NCI-H526 (cell line): Measurements from ENCODE around the gene DNAH17.

Experiments
- DNase-seq, 2 experiments: peaks; one replicate each; lab custom pipeline; 2025; lab: John Stamatoyannopoulos, UW

DNAH17 gene

DNA sequence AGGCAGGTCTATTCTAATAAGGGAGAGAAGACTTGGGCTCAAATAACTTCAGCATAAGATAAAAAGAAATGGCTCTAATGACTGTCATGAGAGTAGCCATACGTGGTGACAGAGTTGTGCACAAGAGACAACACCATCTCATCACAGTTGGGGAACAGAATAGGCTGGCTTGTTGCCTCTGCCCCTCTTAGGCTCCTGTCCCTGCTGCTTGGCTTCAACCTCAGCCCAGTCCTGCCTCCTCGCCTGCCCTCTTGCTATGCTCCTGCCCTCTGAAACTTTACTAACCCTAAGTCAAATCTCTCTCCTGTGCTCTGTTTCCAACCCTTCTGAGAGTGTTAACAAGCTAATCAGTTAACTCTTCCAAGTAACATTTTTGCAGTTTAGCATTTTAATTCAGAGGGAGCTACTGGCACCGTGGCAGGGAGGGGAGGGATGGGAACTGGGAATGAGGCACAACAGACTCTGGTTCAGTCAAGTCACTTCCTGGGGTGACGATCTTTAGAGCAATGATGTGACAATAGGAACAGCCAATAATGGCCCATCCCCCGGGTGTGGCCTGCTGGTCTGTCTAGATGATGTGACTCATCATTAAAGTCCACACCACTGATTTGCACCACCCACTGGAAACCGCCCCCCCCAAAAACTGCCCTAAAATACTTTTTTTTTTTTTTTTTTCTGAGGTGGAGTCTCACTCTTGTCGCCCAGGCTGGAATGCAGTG is 35.5 kb downstream of the DNAH17 start:
- DNase-seq: no peak

DNA sequence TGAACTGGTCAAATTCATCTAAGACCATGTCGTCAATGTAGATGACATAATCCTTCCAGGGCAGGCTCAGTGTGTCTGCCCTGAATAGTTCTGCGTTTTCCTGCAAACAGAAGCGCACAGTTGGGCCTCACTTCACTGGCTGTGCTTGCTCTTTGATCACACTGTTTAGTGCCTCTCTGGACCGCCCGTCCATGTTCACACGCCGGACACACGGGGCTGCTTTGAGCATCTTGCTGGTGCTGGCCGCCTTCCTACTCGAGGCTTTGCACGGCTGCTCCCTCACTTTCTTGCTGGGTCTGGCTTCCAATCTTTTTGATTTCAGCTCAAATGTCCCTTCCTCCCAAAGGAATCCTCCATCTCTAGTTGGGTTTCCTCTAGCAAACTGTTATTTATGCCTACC is 37.4 kb downstream of the DNAH17 start:
- DNase-seq: no peak

DNA sequence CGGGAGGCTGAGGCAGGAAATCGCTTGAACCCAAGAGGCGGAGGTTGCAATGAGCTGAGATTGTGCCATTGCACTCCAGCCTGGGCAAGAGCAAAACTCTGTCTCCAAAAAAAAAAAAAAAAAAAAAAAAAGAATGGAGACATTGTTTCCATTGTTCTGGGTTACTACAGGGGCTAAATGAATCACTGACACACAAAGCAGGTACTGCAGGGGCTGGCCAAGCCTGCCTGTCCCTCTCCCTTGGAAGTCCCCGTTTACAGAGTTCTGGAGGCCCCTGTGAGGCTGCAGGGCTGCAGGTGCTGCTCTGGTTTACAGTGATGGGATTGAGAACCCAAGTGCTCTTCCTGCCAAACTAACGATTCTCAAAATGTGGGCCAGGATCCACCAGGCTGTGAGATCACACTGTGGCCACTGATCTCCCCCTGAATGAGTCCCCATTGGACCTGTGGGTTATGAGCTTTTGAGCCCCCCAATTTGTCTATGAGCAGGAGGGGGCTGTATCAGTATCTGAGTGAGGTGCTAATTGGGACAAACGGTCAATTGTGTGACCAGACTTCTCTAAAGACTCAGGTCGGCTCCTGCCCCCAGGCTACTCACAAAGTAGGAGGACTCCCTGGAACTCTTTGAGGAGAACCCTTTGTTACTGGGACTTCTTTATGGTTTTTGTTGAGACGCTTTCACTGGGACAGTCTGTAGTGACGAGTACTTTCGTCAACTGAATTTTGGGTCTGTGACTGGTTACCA is 39.0 kb downstream of the DNAH17 start:
- no peak for DNase-seq

DNA sequence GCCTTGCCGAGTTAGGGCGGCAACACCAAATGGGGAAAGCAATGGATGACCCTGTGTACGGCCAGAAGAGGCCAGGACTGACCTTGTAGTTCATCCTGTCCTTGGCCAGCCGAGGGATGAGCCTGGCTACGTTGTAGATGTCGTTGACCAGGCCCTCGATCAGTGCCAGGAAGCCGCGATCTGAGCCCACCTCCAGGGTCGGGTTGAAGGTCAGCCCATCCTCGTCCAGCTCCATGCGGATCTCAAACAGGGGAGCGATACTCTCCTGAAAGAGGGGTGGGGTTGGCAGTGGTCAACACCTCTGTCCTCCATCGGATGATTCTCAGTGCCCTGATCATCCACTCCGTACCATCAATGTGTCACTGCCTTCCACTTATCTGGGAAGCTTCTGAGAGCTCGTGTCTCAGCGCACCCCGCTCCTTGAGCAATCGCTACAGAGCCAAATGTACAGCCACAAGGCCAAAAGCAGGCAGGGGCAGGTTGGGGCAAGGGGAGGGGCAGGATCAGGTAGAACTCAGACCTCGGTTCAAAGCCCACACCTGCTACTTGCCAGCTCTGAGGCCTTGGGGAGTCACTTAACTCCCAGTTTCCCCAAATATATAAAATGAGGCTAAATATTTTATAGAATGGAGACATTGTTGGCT is 39.9 kb downstream of the DNAH17 start:
- no peak for DNase-seq

DNA sequence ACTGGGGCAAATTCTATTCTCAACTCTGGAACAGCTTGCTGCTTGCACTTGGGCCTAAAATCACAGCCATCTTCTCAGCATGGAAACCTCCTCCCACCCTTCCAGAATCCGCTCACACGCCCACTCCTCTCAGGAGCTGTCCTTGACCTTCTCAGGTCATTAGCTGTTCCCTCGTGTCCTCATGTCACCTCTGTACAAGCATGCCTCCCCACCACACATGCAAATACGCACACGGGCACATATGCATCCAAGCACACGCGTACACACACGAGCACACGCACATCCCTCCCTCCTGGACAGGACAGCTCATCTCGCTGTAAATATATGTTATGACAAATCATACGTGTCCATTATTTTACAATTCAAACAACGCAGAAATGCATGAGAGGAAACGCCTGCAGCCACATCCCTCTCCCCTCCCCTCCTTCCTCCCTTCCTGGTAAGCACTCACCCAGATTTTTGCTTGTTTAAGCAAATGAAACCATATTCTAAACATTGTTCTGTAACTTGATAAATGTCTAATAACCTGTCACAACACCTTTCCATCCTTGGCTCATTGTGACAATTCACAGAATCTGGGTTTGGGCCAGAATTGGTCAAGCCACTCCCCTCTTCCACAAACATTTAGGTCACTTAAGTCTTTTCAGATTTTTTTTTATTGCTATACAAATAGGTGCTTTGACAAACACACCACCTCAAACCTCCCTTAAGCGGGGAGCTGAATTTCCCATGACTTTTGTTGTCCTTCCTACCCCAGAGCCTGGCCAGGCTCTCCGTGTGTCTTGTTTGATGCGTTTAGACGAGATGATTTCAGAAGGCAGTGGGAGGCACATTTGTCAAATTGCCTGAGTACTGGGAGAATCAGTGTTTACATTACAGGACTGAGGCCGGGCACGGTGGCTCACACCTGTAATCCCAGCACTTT is 41.7 kb downstream of the DNAH17 start:
- DNase-seq: peak; percentile 81 to 82

DNA sequence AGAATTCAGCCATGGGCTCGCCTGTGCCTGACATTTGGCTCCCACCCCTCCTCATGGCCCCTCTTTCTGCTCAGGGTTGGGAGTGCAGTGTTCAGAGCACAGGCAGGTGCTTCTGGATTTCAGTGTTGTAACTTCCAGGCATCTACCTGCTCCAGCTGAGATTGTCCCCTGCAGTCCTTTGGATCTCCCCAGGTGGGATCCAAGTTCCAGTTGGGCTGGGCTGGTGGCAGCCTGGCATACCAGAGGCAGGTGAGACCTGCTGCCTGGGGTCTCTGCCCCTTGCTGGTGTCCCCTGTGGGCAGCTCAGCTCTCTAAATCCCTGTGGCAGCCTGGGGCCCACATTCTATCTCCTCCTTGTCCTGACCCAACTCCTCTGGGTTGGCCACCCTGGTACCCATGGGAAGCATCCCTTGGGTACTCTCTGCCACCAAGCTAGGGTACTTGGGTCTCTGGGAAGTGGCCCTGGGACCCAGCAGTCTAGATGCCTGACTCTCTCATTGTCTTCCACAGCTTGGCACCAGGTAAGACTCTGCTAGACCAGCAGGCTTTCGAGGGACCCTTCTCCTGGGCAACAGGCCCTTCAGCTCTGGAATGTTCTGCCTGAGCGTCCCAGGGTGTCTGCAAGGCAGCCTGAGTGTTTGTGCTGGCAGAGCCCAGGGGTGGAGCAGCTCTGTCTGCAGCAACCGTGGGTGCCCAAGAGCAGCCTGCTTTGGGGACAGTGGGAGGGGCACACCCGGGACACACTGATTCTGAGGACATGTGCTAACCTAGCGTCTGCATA is 42.5 kb downstream of the DNAH17 start:
- no peak for DNase-seq

DNA sequence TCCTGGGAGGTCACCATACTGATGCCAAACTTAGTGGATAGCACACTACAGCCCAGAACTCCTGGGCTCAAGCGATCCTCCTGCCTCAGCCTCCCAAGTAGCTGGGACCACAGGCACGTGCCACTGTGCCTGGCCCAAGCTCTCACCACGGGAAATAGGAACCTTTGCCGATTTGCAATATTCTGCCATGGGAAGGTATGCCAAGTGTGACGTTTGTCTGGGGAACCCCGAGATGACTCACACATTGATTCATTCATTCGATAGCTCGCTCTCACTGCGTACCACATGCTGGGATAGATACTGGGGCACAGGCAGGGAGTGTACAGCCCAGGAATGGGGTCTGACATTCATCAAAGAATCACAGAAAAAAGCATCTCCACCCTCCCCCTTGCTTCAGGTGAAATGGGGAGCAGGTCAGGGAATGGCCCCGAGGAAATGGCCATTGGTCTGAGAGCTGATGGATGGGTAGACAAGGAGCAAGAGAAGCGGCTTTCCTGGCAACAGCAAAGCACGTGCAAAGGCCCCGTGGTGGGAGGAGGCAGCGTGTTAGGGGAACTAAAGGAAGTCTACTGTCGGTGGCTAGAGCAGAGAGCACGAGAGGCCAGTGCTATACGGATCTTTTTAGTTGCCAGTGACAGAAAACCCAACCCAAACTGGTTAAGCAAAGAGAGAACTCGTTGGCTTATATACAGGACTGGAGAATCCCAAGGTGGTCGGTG is 44.1 kb downstream of the DNAH17 start:
- no peak for DNase-seq

DNA sequence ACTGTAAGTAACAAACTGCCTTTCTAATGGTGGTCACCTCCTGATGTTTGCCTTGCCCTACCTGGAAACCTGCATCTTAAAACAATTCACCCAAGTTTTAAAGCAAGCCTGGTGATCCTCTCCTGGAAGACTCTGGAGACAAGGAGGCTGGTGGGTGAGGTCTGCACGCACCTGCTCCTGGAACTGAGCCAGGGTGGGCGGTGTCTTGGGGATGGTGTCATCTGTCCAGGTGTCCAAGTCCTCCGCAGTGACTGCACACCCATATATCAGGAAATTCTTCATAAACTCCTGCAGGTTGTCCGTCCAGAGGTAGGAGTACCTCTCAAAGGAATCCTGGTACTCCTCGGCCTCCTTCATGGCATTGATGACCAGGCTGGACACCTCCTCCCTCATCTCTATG is 44.9 kb downstream of the DNAH17 start:
- DNase-seq: no peak

DNA sequence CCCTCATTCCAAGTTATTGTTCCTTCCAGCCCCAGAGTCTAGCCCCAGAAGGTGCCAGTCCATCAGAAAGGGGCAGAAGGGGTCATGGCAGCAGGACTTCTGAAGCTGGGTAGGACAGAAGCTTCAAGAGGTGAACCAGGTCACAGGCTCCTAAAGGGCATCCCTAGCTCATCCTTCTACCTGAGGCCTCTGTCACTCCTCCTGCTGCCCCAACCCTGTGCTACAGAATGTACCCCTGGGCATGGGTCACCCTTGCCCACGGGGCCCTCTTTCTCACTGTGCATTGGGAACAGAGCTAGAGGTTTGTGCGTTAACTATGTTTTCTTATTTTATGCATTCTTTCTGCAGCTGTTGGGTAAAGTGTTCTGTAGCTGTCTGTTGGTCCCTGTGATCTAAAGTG is 46.5 kb downstream of the DNAH17 start:
- no peak for DNase-seq

DNA sequence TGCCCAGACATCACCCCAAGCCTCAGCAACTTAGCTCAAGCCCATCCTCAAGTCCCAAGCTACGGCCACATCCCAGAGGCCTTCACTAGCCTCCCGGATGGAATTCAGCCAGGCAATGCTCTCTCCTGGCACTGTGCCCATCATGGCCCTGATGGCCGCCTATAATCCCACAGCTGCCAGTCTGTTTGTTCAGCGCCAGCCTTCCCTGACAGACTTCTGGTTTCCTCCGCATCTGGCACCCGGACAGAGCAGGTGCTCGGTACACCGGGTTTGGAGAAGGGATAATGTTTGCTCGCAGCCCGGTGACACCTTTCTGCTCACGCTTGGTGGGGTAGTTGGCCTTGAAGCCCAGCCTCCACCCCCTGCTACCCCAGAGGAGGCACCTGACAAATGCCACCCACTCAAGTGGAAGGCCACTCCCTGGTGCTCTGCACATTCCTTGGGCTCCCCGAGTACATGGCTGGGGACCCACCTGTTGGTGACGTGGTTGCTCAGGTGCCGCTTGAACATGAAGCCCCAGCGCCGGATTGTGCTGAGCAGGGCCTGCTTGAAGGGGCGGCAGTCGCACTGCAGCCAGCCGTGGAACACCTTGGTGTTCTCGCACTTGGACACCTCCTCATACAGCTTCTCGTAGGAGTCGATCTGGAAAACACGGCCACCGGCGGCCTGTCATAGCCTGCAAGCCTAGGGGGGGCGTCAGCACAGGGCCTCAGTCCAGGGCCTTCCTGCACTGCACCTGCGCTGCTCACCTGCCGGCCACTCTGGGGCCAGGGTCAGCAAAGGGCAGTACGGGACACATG is 47.1 kb downstream of the DNAH17 start:
- DNase-seq: peak in 1 of 2 experiments; percentile 35

DNA sequence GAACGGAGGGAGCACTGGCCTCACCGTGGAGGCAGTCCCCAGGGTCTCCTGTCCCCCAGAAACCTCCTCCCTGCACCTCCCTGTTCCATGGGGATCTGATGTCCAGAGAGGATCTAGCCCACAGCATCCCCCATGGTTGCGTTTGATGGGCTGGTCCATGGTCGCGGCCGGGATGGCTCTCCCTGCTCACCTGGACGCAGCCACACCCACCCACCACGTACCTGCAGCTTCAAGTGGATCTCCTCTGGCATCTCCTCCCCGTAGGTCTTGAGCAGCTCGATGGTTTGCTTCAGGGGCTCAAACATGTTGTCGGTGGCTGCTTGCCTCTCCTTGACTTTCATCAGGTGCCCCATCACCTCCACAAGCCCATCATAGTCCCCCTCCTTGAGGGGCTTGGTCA is 47.9 kb downstream of the DNAH17 start:
- no peak for DNase-seq

DNA sequence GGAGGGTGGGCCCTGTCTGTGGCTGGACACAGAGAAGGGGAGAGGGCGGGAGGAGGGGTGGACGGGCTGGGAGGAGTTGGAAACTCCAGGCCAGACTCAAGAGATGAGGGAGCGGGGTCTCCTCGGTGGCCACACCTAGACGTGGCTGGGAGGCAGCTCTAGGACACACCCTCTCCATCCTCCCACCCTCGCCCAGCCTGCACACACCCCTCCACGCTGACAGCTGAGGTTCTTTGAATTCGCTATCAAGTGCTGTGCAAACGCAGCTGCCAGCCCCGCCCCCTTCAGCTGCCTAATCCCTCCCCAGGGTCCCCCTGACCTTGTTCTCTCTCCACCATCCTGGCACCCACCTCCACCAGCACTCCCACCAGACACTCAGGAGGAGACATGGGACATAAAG is 48.7 kb downstream of the DNAH17 start:
- peak in 1 of 2 experiments; percentile 22 for DNase-seq

DNA sequence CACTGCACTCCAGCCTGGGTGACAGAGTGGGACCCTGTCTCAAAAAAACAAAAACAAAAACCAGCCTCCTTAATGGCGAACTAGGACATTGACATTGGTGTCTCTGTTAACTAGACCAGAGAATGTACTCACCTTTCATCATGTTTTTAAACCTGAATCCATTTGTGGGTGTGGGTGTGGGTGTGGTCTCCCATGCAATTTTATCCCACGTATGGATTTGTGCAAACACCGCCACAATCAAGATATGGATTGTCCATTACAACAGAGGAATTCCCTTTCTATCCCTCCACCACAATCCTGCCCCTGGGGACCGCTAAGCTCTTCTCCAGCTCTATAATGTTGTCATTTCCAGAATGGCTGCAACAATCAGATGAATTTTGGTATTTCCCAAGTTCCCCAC is 49.9 kb downstream of the DNAH17 start:
- DNase-seq: no peak

DNA sequence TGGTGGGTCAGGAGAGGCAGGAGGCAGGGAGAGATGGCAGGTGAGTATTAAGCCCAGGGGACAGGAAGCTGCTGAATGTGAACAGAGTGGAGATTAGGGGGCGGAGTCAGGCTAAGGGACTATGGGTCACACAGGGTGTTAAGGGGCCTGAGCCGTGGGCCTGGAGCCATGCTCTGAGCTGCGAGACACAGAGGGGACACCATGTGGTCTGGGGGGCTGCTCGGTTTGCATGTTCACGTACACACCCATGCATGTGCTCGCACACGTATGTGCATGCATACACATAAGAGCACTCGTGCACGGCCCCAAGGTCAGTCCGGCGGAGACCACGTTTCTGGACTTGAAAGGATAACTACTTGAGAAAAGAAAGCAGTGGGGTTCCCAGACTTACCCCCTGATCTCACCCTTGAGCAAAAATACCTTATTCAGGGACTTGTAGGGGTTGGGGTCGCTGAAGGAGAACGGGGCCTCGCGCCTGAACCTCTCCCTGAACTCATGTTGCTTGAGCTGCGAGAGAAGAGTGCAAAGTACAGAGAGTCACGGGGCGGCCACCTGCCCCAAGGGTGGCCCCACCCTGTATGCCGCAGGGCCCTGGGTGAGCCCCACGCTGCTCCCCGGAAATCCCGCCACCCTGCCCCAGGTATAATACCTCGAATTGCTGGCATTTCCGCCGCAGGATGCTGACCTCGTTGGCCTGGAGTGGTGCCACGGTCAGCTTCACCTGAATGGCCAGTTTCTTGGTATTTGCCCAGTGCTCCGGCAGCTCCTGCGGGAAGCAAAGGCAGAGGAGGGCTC is 50.8 kb downstream of the DNAH17 start:
- DNase-seq: no peak

DNA sequence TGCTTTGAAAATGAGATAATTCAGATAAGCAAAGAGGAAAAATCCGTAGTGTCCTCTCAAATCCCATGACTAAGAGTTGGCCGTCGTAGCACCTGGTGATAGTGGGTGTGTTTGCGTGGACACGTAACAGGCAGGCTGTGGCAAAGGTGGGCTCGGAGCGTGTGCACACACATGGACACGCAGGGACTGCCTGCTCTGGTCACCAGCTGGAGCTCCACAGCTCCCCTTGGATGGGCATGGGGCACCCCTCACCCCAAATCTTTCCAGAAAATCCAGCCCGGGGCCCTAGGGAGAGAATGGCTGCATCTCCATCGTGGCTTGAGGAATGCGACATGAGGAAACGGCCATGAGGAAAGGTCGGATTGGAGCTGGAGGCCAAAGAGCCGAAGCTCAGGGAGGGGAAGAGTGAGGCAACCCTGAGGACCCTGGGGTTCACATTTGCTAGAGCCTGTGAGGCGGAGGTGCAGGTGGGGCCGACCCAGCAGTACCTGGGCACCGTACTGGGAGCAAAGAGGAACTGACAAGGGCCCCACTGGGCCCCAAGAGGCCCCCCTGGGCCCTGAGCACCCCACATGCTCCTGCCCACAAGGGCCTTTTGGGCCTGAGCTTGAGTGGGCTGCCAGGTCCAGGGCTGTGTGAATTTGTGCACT is 51.6 kb downstream of the DNAH17 start:
- DNase-seq: no peak

DNA sequence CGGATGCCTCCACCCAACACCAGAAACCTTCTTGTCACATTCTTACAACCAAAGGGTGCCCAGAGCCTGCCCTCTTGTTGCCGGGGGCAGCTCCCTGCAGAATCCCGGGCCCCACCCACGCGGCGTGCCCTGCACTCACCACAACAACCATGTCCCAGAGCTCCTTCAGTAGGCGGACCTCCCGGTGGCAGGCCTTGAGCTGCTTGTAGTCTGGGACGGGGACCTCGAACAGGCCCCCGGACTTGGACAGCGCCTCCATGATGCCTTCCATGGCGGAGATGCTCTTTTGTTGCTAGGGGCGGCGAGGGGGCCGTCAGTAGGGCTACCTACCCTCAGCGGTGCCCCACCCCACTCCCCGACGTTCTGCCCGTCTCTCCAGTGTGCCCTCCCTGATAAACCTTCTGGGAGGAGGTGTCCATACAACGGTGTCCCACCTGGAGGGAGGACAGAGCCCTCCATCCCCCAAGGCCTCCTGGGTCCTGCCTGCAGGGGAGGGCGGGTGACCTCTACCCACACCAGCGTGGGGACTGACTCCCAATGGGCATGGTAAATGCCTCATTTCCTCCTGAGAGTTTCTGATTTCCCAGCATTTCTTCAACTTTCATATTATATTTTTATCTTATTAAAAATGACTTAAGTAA is 52.2 kb downstream of the DNAH17 start:
- no peak for DNase-seq

DNA sequence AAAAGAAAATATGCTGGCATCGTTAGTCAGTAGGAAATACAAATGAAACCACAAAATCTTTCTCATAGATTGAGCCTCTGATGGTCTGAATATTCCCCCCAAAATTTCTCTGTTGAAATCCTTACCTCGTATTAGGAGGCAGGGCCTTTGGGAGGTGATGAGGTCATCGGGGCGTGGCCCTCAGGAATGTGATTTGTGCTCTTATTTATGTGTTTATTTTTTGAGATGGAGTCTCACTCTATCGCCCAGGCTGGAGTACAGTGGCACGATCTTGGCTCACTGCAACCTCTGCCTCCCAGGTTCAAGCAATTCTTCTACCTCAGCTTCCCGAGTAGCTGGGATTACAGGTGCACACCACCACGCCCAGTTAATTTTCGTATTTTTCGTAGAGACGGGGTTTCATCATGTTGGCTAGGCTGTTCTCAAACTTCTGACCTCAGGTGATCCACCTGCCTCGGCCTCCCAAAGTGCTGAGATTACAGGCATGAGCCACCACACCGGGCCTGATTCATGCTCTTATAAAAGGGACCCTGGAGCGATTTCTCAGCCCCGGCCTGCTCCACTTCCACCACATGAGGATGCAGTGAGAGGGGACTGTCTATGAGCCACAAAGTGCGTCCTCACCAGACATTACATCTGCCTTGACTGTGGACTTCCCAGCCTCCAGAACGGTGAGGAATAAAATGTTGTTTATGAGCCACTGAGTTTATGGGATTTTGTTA is 53.1 kb downstream of the DNAH17 start:
- no peak for DNase-seq
